VCaP (cell line): ENCODE measurements around the gene RASGEF1B.
A peak's percentile ranks its signal among the peaks of the same experiment; 100 is the strongest.

Source experiments
- H3K27ac ChIP-seq: fragments of 450-650 bp; 2 replicates; pipeline ENCODE4 v1.5.1; 2017
- CTCF ChIP-seq: fragments of 450-650 bp; conservative IDR thresholded peaks from 2 replicates; pipeline ENCODE4 v1.5.1; 2017; ENCODE audit warnings: mild to moderate bottlenecking, moderate library complexity

RASGEF1B gene

DNA sequence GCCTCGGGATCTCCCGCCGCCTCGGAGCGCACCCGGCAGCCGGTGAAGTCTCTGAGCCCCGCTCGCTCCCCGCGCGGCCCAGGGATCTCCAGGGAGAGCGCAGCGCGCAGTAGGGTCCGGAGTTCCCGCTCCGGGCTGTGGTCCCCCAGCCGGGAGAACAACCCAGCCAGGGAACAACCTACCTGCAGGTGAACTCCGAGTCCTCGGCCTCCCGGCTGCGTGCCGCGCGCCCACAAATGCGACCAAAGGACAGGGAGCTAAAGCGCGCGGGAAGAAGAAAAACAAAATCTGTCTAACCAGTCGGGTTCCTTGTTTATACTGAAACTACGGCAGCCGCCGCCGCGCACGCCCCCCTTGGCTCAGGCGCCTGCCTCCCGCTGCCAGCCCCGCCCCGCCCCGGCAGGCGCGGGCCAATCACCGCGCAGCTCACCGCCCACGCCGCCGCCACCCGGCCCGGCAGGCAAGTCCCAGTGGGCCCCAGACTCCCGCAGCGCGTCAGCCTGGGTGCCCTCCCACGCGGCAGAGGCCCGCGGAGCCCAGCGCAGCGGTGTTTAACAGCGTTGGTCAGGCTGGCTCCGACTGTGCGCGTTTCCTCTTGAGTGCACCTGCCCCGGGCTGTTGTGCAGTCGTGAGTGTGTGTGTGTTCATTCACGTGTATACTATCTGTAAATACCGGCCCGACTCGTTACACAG, at the start of gene RASGEF1B:
Gene RASGEF1B, minus strand, starts transcription at position 320 of the 693 bp plus-strand sequence. CDS start 12,399 bp downstream, outside the sequence.
- H3K27ac ChIP-seq, result peak within 1 kb of the TSS; percentile 86
- no peak for TF ChIP-seq CTCF

GRCh38 chr4:81519856-81520255, 48.1 kb upstream of the RASGEF1B start:
- no peak overlapping the region for H3K27ac ChIP-seq

DNA sequence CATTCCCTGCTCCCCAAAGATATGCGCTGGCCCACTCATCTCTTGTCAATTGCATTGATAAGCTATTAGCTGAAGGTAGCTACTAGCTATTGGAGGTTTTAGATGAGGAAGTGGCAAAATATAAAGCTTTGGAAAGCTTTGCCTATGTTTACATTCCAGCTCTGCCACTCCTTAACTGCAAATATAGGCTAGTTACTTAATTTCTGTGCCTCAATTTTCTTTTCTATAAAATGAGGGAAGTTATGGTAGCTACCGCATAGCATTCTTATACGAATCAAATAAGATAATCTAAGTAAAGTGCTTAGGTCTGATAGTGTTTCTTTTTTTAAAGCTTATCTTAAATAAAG, 47.7 kb upstream of the RASGEF1B start:
- TF ChIP-seq CTCF, result no peak
- H3K27ac ChIP-seq, result no peak overlapping the region

More at GRCh38 chr4:81519856-81520255, 48.1 kb upstream of the RASGEF1B start:
- no peak for TF ChIP-seq CTCF

- no peak overlapping the region for H3K27ac ChIP-seq
- no peak for TF ChIP-seq CTCF
Measured at GRCh38 chr4:81518762-81519426, 47.2 kb upstream of the RASGEF1B start.

DNA sequence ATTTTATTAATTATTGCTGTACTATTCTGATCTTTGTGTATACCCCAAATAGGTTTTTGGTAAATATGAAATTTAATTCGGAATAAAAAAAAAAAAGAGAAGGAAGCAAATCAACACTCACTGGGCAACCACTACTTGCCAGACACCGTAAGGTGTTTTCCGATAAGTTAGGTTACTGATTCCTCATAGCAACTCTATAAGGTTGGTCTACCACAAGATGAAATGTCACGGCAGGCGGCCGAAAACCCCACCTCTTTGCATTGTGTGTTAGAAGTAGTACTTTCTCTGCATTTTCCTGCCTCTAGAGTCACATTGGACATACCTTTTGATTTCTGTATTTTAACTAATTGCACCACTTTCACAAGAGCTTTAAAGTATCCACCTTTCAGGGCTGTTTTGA, 44.5 kb upstream of the RASGEF1B start:
- no peak overlapping the region for H3K27ac ChIP-seq
- no peak for TF ChIP-seq CTCF

GRCh38 chr4:81512757-81513501, 41.2 kb upstream of the RASGEF1B start:
- H3K27ac ChIP-seq, result no peak overlapping the region
- TF ChIP-seq CTCF, result no peak
